ENCODE results near the gene HDAC4. TPM values are rescaled to one million over a fixed set of nuclear protein-coding genes. Genes with fewer than 3 reads are reported as not detected.
A peak's percentile ranks its signal among the peaks of the same experiment; 100 is the strongest.
"Not testable (repeated sequence)": the region's sequence is repeated elsewhere in the genome, so short reads cannot be mapped to it uniquely, and the experiment has no call there.

Gene HDAC4
- total RNA-seq = 100 to 1,000 TPM in 1 of 6 donors, 10 to 100 TPM in 5; 16.1 to 108 (median 45.0) TPM

DNA sequence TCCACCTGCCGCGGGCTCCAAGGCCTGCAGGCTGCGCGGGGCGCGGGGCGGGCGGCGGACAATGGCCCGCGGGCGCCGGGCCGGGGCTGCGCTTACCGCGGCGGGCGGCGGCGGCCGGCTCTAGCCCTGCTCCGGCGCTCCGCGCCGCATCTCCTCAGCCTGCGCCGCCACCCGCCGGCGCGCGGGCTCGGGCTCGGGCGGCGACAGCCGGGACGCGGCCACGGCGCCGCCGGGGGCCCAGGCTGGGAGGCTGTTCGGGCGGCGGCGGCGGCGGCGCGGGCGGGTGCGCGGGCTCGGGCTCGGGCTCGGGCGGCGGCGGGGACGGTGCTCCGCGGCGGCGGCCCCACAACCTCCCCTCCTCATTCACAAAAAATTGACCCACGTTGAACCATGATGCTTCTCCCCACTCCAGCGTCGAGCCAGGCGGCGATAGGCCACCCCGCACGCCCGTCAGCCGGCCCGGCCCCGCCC is at the start of gene HDAC4:
HDAC4 (minus strand) TSS at position 425 of the 471 bp plus-strand sequence. CDS start 48,321 bp downstream, outside the sequence.
- H3K36me3 ChIP-seq = no peaks in the 10 kb centered on the region
- peaks cover 13 to 36% (median 23%) of the 10 kb centered on the region in 4 donors for H3K4me1 ChIP-seq
- no peaks in the 10 kb centered on the region for H3K27me3 ChIP-seq
- peak within 1 kb of the TSS; percentile 96 to 100 (median 100) for H3K27ac ChIP-seq
- H3K9me3 ChIP-seq = no peaks in the 10 kb centered on the region
- DNase-seq (no peak), ATAC-seq (ENCODE audit: low FRiP score in 2 of 2) (no peak)
- WGBS, 2 donors = 0% methylated on average over 7 of the region's 78 CpGs; no CpG with 5 or more reads in 1 of the 2 donors
- peak within 1 kb of the TSS; percentile 63 to 75 (median 66) for H3K4me3 ChIP-seq
- TF ChIP-seq, protein P1, sequence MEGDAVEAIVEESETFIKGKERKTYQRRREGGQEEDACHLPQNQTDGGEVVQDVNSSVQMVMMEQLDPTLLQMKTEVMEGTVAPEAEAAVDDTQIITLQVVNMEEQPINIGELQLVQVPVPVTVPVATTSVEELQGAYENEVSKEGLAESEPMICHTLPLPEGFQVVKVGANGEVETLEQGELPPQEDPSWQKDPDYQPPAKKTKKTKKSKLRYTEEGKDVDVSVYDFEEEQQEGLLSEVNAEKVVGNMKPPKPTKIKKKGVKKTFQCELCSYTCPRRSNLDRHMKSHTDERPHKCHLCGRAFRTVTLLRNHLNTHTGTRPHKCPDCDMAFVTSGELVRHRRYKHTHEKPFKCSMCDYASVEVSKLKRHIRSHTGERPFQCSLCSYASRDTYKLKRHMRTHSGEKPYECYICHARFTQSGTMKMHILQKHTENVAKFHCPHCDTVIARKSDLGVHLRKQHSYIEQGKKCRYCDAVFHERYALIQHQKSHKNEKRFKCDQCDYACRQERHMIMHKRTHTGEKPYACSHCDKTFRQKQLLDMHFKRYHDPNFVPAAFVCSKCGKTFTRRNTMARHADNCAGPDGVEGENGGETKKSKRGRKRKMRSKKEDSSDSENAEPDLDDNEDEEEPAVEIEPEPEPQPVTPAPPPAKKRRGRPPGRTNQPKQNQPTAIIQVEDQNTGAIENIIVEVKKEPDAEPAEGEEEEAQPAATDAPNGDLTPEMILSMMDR (IDR thresholded peaks at IDR 0.05) = peak in 1 of 6 experiments; percentile 2
- no peak for TF ChIP-seq EP300 (IDR thresholded peaks at IDR 0.05)

DNA sequence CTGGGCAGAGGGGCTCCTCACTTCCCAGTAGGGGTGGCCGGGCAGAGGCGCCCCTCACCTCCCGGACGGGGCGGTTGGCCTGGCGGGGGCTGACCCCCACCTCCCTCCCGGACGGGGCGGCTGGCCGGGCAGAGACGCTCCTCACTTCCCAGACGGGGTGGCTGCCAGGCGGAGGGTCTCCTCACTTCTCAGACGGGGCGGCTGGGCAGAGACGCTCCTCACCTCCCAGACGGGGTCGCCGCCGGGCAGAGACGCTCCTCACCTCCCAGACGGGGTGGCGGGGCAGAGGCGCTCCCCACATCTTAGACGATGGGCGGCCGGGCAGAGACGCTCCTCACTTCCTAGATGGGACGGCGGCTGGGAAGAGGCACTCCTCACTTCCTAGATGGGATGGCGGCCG is 48.6 kb upstream of the HDAC4 start:
- peaks cover 6 to 14% (median 9%) of the 10 kb centered on the region in 4 donors for H3K4me1 ChIP-seq
- 93% methylated on average over 28 of the region's 32 CpGs; no CpG with 5 or more reads in 1 of the 2 donors for WGBS, 2 donors
- ATAC-seq (ENCODE audit: low FRiP score in 2 of 2); H3K27me3 ChIP-seq; H3K4me3 ChIP-seq; H3K36me3 ChIP-seq; H3K9me3 ChIP-seq; H3K27ac ChIP-seq: not testable (repeated sequence)
- peak in 1 of 2 donors; percentile 62 for DNase-seq

DNA sequence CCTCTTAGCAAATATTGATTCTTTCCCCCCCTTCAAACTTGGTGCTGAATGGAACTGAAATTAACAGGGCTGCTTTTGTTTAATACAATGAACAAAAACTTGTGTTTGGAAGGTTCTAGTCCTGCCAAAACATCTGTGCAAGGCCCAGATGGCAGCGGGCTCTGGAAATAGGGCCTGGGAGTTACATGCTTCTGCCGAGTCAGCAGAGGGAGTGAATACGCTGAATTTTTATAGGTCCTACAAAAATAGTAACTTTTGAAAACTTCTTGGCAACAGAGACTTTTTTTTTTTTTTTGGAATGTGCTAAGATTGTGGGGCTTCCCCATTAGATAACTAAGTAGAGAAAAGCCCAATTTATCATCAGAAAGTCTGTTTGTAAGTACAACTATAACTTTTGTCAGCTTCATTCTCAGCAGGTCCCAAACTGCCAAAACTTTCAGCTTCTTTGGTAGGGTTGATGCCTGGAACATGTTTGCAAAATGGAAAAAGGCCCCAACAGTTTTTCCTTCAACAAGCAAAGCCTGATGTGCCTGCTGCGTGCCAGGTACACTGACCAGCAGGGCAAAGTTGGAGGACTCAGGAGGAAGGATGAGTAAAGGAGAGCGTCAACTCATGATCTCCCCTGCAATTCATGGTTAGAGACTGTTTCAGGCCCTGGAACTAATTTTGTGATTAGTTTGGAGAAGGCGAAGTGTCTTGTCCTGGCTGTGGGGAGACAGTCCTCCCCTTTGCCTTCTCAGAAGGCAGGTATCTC is 45.1 kb upstream of the HDAC4 start:
- no peaks in the 10 kb centered on the region for H3K36me3 ChIP-seq
- H3K27ac ChIP-seq = peak overlapping the region in 2 of 4 donors; percentile 27 to 54
- H3K9me3 ChIP-seq = no peaks in the 10 kb centered on the region
- no peak for DNase-seq
- 69 to 72% methylated on average over 6 of the region's 6 CpGs for WGBS, 2 donors
- no peak overlapping the region for H3K4me3 ChIP-seq
- H3K27me3 ChIP-seq = no peaks in the 10 kb centered on the region
- TF ChIP-seq POLR2AphosphoS5 (IDR thresholded peaks at IDR 0.05) (no peak), POLR2A (IDR thresholded peaks at IDR 0.05) (no peak), EP300 (IDR thresholded peaks at IDR 0.05) (no peak)
- TF ChIP-seq, protein P1 (IDR thresholded peaks at IDR 0.05) = no peak
- ATAC-seq (ENCODE audit: low FRiP score in 2 of 2) = peak in 1 of 2 donors; percentile 48
- peaks cover 13 to 23% (median 17%) of the 10 kb centered on the region in 4 donors for H3K4me1 ChIP-seq

DNA sequence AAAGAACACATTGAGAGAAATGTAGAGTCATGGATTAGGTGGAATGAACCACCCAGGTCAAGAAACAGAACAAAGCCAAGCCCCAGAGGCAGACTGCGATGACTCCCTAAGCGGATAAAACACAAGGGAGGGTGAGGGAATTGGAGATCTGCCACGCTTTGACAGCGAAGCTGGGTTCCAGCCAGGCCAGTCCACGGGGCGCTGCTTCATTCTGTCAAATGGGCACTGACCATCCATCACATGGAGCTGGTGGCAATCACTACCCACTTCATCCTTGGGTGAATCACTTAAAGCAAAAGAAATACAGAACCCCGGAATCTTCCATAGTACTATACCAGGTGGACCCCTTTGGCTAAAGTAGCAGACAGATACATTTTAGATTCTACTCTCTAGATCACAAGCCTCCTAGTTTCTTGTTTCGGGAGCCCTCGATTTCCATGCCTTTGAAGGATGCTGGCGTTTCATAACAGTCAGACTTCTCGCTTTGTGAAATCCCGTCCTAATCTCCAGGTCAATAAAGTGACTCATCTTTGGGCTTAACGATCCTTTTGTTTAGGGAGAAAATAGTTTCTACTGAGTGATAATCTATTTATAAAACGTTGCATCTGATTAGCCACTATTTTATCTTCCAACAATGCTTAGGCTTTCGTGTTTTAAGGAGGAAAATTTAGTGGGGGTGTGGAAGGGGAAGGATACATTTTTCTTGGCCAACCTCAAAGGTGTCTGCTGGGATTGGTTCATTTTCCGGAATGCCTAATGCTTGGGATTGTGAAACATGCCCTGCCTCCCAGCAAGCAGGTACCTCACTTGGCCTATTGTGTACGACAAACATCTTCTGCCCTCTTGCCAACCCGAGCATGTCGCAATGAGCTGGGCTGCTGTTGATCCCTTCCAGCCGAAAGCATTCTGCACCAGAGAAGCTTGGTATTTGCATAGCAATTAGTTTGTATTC is 44.1 kb upstream of the HDAC4 start:
- Histone ChIP-seq H3K4me1 (peaks cover 19 to 32% (median 26%) of the 10 kb centered on the region in 4 donors), H3K4me3 (no peak overlapping the region), H3K27me3 (no peaks in the 10 kb centered on the region), H3K9me3 (no peaks in the 10 kb centered on the region), H3K36me3 (no peaks in the 10 kb centered on the region), H3K27ac (peak overlapping the region in 3 of 4 donors; percentile 12 to 61 (median 54))
- peak; percentile 61 to 78 for ATAC-seq (ENCODE audit: low FRiP score in 2 of 2)
- peak in 1 of 2 donors; percentile 87 for DNase-seq
- 60 to 61% methylated on average over 20 of the region's 20 CpGs for WGBS, 2 donors
- TF ChIP-seq POLR2A (IDR thresholded peaks at IDR 0.05) (no peak), EP300 (IDR thresholded peaks at IDR 0.05) (peak in 1 of 4 donors; percentile 53), POLR2AphosphoS5 (IDR thresholded peaks at IDR 0.05) (peak; percentile 48 to 80)
- TF ChIP-seq, protein P1 (IDR thresholded peaks at IDR 0.05) = no peak
